Hepatocyte (in vitro differentiated cells): ENCODE results near the gene IL5. TPM values are rescaled to one million over a fixed set of nuclear protein-coding genes. Genes with fewer than 3 reads are reported as not detected.
"Not testable (repeated sequence)": the region's sequence is repeated elsewhere in the genome, so short reads cannot be mapped to it uniquely, and the experiment has no call there.

Experiments
- DNase-seq: peaks from one replicate; pipeline ENCODE4 v3.0.0-alpha.2; 2016; ENCODE audit warnings: low spot score
- H2AFZ ChIP-seq: fragments of 200-600 bp; sonication (generic); 2 replicates; pipeline ENCODE4 v1.6.0; 2016; ENCODE audit warnings: antibody characterized with exemption, mild to moderate bottlenecking
- H3K27ac ChIP-seq: fragments of 200-600 bp; sonication (generic); 2 replicates; pipeline ENCODE4 v1.5.1; 2016; ENCODE audit warnings: mild to moderate bottlenecking
- H3K27me3 ChIP-seq: fragments of 200-600 bp; sonication (generic); 2 replicates; pipeline ENCODE4 v1.6.1; 2016
- H3K36me3 ChIP-seq: fragments of 200-600 bp; sonication (generic); replicated peaks from 2 replicates; pipeline ENCODE4 v1.5.1; 2016; ENCODE audit warnings: low read depth; ENCODE audit not compliant: insufficient read depth
- H3K4me1 ChIP-seq: fragments of 200-600 bp; sonication (generic); 2 replicates; pipeline ENCODE4 v1.5.1; 2016; ENCODE audit warnings: mild to moderate bottlenecking, moderate library complexity; ENCODE audit not compliant: insufficient read depth
- H3K4me2 ChIP-seq: fragments of 200-600 bp; sonication (generic); 2 replicates; pipeline ENCODE4 v1.6.0; 2016
- H3K4me3 ChIP-seq: fragments of 200-600 bp; sonication (generic); 2 replicates; pipeline ENCODE4 v1.5.1; 2016; ENCODE audit warnings: mild to moderate bottlenecking
- H3K79me2 ChIP-seq: fragments of 200-600 bp; sonication (generic); 2 replicates; pipeline ENCODE4 v1.6.0; 2017; ENCODE audit warnings: mild to moderate bottlenecking
- H3K9me2 ChIP-seq: fragments of 200-600 bp; sonication (generic); replicated peaks from 2 replicates; pipeline ENCODE4 v1.6.0; 2017; ENCODE audit warnings: mild to moderate bottlenecking; ENCODE audit not compliant: insufficient read depth
- H3K9me3 ChIP-seq: fragments of 200-600 bp; sonication (generic); 2 replicates; pipeline ENCODE4 v1.5.1; 2016; ENCODE audit warnings: low read depth, mild to moderate bottlenecking
- H4K20me1 ChIP-seq: fragments of 200-600 bp; sonication (generic); 2 replicates; pipeline ENCODE4 v1.6.0; 2016; ENCODE audit warnings: mild to moderate bottlenecking; ENCODE audit not compliant: insufficient read depth, poor library complexity, severe bottlenecking
- EZH2 ChIP-seq: fragments of 200-600 bp; sonication (generic); IDR thresholded peaks from 2 replicates; pipeline ENCODE4 v1.6.1; 2016; ENCODE audit warnings: antibody characterized with exemption, mild to moderate bottlenecking, borderline replicate concordance
- EZH2phosphoT487 ChIP-seq: fragments of 200-600 bp; sonication (generic); IDR thresholded peaks from one replicate; pipeline ENCODE4 v1.6.1; 2018; ENCODE audit warnings: antibody characterized with exemption, mild to moderate bottlenecking, low read depth, moderate library complexity; ENCODE audit not compliant: unreplicated experiment, severe bottlenecking
- WGBS: methylation state at CpG from one replicate; pipeline ENCODE4 v1.1.6; 2016; ENCODE audit warnings: low lambda C conversion rate; ENCODE audit errors: missing lambda C conversion rate; 5-methylcytosine and 5-hydroxymethylcytosine counted together
- polyA plus RNA-seq: library from polyadenylated mRNA; unstranded; fragments of >200 nt; fragmentation: Nextera tagmentation; extraction: Ambion mirVana; gene quantifications from 2 replicates; pipeline ENCODE4 v1.2.1, GENCODE V29; 2016
- total RNA-seq: library from RNA; depleted of rRNA; stranded (reverse); fragments of >200 nt; gene quantifications from 2 replicates; pipeline ENCODE4 v1.2.3, GENCODE V29; 2014
- TF ChIP-seq, protein P1 (sequence below): fragments of 200-600 bp; sonication (generic); IDR thresholded peaks from 2 replicates; pipeline ENCODE4 v1.5.1; 2016; ENCODE audit warnings: antibody characterized with exemption, mild to moderate bottlenecking; ENCODE audit not compliant: poor library complexity

Gene IL5
- total and polyA plus RNA-seq, 2 experiments from 2014 or later = not detected

DNA sequence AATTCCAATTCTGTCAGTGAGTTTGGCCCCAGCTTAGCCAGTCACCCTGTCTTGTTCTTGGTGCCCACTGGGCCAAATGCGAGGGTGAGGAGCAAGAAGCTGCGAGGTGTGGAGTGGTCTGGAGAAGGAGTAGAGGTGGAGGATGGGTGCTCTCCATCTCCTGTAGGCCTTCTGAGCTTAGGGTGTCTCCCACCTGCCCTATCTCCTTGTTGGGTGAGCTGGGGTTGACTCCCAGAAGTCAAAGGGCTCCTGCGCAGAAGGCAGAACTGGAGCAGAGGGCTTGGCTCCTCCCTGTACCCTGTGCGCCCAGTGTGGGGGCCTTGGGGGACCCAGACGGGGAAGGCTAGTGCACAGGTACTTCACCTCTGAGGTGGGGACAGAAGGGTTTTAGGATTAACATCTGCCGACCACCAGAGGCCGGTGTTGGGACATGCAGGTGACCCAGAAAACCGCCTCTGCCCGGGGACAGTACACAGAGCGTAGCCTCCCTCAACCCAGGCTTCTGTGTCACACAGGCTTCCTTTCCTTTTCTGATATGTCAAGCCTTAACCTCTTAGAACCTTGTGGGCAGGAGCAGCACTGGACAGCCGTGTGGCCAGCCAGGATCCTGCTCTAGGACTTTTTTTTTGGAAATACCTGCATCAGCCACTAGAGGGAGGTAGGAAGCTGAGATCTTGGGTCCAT is 16.9 kb downstream of the IL5 start:
- Histone ChIP-seq H3K4me3 (no peak overlapping the region), H3K9me3 (no peaks in the 10 kb centered on the region), H3K79me2 (no peaks in the 10 kb centered on the region), H3K27me3 (peaks cover under 1% of the 10 kb centered on the region), H3K9me2 (no peaks in the 10 kb centered on the region), H3K36me3 (no peaks in the 10 kb centered on the region), H4K20me1 (no peaks in the 10 kb centered on the region), H3K4me2 (peak overlapping the region; percentile 71), H2AFZ (no peak overlapping the region), H3K27ac (no peak overlapping the region), H3K4me1 (no peaks in the 10 kb centered on the region)
- TF ChIP-seq EZH2 = no peak
- TF ChIP-seq, protein P1, sequence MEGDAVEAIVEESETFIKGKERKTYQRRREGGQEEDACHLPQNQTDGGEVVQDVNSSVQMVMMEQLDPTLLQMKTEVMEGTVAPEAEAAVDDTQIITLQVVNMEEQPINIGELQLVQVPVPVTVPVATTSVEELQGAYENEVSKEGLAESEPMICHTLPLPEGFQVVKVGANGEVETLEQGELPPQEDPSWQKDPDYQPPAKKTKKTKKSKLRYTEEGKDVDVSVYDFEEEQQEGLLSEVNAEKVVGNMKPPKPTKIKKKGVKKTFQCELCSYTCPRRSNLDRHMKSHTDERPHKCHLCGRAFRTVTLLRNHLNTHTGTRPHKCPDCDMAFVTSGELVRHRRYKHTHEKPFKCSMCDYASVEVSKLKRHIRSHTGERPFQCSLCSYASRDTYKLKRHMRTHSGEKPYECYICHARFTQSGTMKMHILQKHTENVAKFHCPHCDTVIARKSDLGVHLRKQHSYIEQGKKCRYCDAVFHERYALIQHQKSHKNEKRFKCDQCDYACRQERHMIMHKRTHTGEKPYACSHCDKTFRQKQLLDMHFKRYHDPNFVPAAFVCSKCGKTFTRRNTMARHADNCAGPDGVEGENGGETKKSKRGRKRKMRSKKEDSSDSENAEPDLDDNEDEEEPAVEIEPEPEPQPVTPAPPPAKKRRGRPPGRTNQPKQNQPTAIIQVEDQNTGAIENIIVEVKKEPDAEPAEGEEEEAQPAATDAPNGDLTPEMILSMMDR = peak; percentile 91
- WGBS = 40% methylated on average over 11 of the region's 11 CpGs
- peak; percentile 74 for DNase-seq

DNA sequence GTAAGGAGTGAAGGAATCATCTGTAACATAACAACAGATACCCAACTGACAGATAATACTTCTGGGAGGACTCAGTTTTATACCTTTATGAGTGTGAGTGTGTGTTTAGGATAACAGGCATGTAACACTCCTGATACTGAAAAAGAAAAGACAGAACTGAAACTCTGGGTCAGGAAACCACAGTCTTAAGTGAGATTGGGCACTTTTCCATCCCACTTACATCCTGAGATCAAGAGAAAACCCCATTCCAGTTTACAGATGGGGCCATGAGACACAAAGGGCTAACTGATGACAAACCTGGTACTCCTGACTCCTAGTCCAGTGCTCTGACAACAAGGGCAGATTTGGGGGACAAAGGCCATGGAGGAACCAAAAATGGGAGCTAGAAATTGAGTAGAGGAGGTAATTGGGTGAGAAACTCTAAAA is 18.0 kb downstream of the IL5 start:
- Histone ChIP-seq H3K9me2 (no peaks in the 10 kb centered on the region), H3K79me2 (no peaks in the 10 kb centered on the region), H4K20me1 (no peaks in the 10 kb centered on the region), H3K4me1 (no peaks in the 10 kb centered on the region), H3K27ac (no peak overlapping the region), H3K9me3 (no peaks in the 10 kb centered on the region), H3K27me3 (no peaks in the 10 kb centered on the region), H2AFZ (no peak overlapping the region), H3K36me3 (no peaks in the 10 kb centered on the region), H3K4me2 (no peak overlapping the region), H3K4me3 (no peak overlapping the region)
- DNase-seq = no peak
- TF ChIP-seq EZH2phosphoT487 (no peak), EZH2 (no peak)
- TF ChIP-seq, protein P1 = no peak

DNA sequence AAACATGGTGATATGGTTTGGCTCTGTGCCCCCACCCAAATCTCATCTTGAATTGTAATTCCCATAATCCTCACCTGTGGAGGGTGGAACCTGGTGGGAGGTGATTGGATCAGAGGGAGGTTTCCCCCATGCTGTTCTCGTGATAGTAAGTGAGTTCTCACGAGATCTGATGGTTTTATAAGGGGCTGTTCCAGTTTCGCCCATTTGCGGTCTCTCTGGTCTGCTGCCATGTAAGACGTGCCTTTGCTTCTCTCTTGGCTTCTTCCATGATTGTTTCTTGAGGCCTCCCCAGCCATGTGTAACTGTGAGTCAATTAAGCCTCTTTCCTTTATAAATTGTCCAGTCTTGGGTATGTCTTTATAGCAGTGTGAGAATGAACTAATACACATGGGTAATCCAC is 18.4 kb downstream of the IL5 start:
- H3K27ac ChIP-seq, H3K4me1 ChIP-seq, DNase-seq, H4K20me1 ChIP-seq, H3K4me3 ChIP-seq, H3K9me3 ChIP-seq, H2AFZ ChIP-seq, H3K9me2 ChIP-seq, H3K36me3 ChIP-seq, H3K27me3 ChIP-seq, H3K79me2 ChIP-seq, H3K4me2 ChIP-seq: not testable (repeated sequence)
- 90% methylated on average over 5 of the region's 5 CpGs for WGBS

DNA sequence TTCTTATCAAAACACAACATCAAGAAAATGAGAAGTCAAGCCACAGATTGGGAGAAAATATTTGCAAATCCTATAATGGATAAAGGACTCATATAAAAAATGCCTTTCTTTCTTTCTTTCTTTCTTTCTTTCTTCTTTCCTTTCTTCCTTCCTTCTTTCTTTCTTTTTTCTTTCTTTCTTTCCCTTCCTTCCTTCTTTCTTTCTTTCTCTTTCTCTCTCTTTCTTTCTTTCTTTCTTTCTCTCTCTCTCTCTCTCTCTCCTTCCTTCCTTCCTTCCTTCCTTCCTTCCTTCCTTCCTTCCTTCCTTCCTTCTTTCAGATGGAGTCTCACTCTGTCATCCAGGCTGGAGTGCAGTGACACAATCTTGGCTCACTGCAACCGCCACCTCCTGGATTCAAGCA is 21.3 kb downstream of the IL5 start:
- H3K9me2 ChIP-seq, H3K4me3 ChIP-seq, H3K4me2 ChIP-seq, H4K20me1 ChIP-seq, H3K27me3 ChIP-seq, H3K27ac ChIP-seq, H3K9me3 ChIP-seq, H3K4me1 ChIP-seq, H3K36me3 ChIP-seq, H2AFZ ChIP-seq, H3K79me2 ChIP-seq, DNase-seq: not testable (repeated sequence)
- WGBS = 100% methylated on average over 1 of the region's 1 CpG

DNA sequence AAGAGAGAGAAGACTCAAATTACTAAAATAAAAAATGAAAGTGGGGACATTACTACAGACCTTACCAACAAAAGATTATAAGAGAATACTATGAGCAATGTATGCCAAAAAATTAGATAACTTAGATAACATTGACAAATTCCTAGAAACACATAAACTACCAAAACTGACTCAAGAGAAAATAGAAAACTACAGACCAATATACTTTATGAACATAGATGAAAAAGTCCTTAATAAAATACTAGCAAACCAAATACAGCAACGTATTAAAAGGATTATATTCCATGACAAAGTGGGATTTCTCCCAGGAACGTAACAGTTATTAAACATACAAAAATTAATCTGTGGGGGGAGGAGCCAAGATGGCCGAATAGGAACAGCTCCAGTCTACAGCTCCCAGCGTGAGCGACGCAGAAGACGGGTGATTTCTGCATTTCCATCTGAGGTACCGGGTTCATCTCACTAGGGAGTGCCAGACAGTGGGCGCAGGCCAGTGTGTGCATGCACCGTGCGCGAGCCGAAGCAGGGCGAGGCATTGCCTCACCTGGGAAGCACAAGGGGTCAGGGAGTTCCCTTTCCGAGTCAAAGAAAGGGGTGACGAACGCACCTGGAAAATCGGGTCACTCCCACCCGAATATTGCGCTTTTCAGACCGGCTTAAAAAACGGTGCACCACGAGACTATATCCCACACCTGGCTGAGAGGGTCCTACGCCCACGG is 29.5 kb downstream of the IL5 start:
- 96% methylated on average over 14 of the region's 25 CpGs for whole genome bisulfite sequencing
- H2AFZ ChIP-seq, H3K4me1 ChIP-seq, H3K4me2 ChIP-seq, H3K79me2 ChIP-seq, H3K9me3 ChIP-seq, H4K20me1 ChIP-seq, H3K27ac ChIP-seq, DNase-seq, H3K36me3 ChIP-seq, H3K9me2 ChIP-seq, H3K27me3 ChIP-seq, H3K4me3 ChIP-seq: not testable (repeated sequence)
